ENCODE data around the gene WWTR1. TPM values are rescaled to one million over a fixed set of nuclear protein-coding genes. Genes with fewer than 3 reads are reported as not detected.

WWTR1 gene
- total RNA-seq, 3 donors from 2014 or later, result 11.6 to 217 (median 20.7) TPM

GRCh38 chr3:149646181-149646766 is 11.6 kb downstream of the WWTR1 start:
- intact Hi-C loops (cut with DNase I, micrococcal nuclease), result no loop called here
- H3K9me3 ChIP-seq, result no peaks in the 10 kb centered on the region
- H3K36me3 ChIP-seq (ENCODE audit: low read depth), result no peaks in the 10 kb centered on the region
- no peaks in the 10 kb centered on the region for H3K4me1 ChIP-seq (ENCODE audit: low read depth)
- DNase-seq, result no peak
- TF ChIP-seq CTCF (IDR thresholded peaks at IDR 0.05), result no peak
- ATAC-seq, result peak; percentile 83
- H3K4me3 ChIP-seq, result no peak overlapping the region

GRCh38 chr3:149643963-149644362 is 13.9 kb downstream of the WWTR1 start:
- Histone ChIP-seq H3K9me3 (no peaks in the 10 kb centered on the region), H3K4me3 (no peak overlapping the region), H3K36me3 (ENCODE audit: low read depth) (no peaks in the 10 kb centered on the region), H3K4me1 (ENCODE audit: low read depth) (no peaks in the 10 kb centered on the region)
- intact Hi-C loops (cut with DNase I, micrococcal nuclease), result no loop called here
- TF ChIP-seq CTCF (IDR thresholded peaks at IDR 0.05), result no peak
- no peak for DNase-seq
- ATAC-seq, result no peak

GRCh38 chr3:149643482-149643798 is 14.4 kb downstream of the WWTR1 start:
- H3K4me3 ChIP-seq, result no peak overlapping the region
- intact Hi-C loops (cut with DNase I, micrococcal nuclease), result no loop called here
- no peak for DNase-seq
- peak; percentile 31 for ATAC-seq
- no peaks in the 10 kb centered on the region for H3K9me3 ChIP-seq
- no peak for TF ChIP-seq CTCF (IDR thresholded peaks at IDR 0.05)
- H3K36me3 ChIP-seq (ENCODE audit: low read depth), result no peaks in the 10 kb centered on the region
- H3K4me1 ChIP-seq (ENCODE audit: low read depth), result peaks cover 2% of the 10 kb centered on the region

- no peaks in the 10 kb centered on the region for H3K9me3 ChIP-seq
- DNase-seq (no peak), ATAC-seq (no peak)
- no peaks in the 10 kb centered on the region for H3K36me3 ChIP-seq (ENCODE audit: low read depth)
- intact Hi-C loops (cut with DNase I, micrococcal nuclease), result no loop called here
- no peak for TF ChIP-seq CTCF (IDR thresholded peaks at IDR 0.05)
- H3K4me1 ChIP-seq (ENCODE audit: low read depth), result peaks cover 2% of the 10 kb centered on the region
- no peak overlapping the region for H3K4me3 ChIP-seq
These were observed 16.7 kb downstream of the WWTR1 start for GRCh38 chr3:149640976-149641728.

- no peaks in the 10 kb centered on the region for H3K9me3 ChIP-seq
- no peak for TF ChIP-seq CTCF (IDR thresholded peaks at IDR 0.05)
- ATAC-seq, result no peak
- no peak overlapping the region for H3K4me3 ChIP-seq
- H3K36me3 ChIP-seq (ENCODE audit: low read depth), result no peaks in the 10 kb centered on the region
- no peak for DNase-seq
- intact Hi-C loops (cut with DNase I, micrococcal nuclease), result no loop called here
- peaks cover 2% of the 10 kb centered on the region for H3K4me1 ChIP-seq (ENCODE audit: low read depth)
These were observed 18.7 kb downstream of the WWTR1 start for GRCh38 chr3:149639093-149639486.

All from mucosa of descending colon (tissue), 3 donors.